Measurements from ENCODE around the gene ZSWIM8.

GRCh38 chr10:73819513-73820093 is 34.2 kb downstream of the ZSWIM8 start:
- TF ChIP-seq POLR2A (IDR thresholded peaks at IDR 0.05) (no peak), CTCF (IDR thresholded peaks at IDR 0.05) (peak in 1 of 5 experiments; percentile 23), EP300 (IDR thresholded peaks at IDR 0.05; ENCODE audit: low read depth) (no peak), POLR2AphosphoS5 (IDR thresholded peaks at IDR 0.05) (peak in 2 of 3 donors; percentile 6 to 40)
